T-helper 17 cell (primary cell): ENCODE measurements around the gene CFAP299. TPM values are rescaled to one million over a fixed set of nuclear protein-coding genes. Genes with fewer than 3 reads are reported as not detected.

Experiments used
- ATAC-seq: fragments of 150-1000 bp; cut with Tn5 transposase; 2 replicates; pipeline ENCODE4 v1.10.0; 2021; ENCODE audit warnings: mild to moderate bottlenecking, moderate library complexity
- DNase-seq, 3 donors: peaks; one replicate each; pipeline versions ENCODE4 v3.0.0 to v3.0.0-alpha.2; 2020 to 2021
- H3K9me3 ChIP-seq: one replicate; pipeline ENCODE4 v1.7.0; 2013; ENCODE audit warnings: low read length, mild to moderate bottlenecking; ENCODE audit not compliant: control insufficient read depth, poor library complexity, severe bottlenecking
- H3K27ac Mint-ChIP-seq: one replicate; pipeline ENCODE4 v1.8.0; 2022; ENCODE audit warnings: mild to moderate bottlenecking, moderate library complexity, mixed read lengths
- H3K27me3 Mint-ChIP-seq: one replicate; pipeline ENCODE4 v1.8.0; 2022; ENCODE audit warnings: mixed read lengths
- H3K36me3 Mint-ChIP-seq: one replicate; pipeline ENCODE4 v1.8.0; 2022; ENCODE audit warnings: low read depth, mixed read lengths
- H3K4me1 Mint-ChIP-seq: one replicate; pipeline ENCODE4 v1.8.0; 2022; ENCODE audit warnings: mild to moderate bottlenecking, mixed read lengths
- H3K4me3 Mint-ChIP-seq: one replicate; pipeline ENCODE4 v1.8.0; 2022; ENCODE audit warnings: mild to moderate bottlenecking, moderate library complexity, mixed read lengths
- total RNA-seq, 4 donors: library from RNA in 2 of 4; stranded (reverse) in 2 of 4; gene quantifications; one replicate each; pipeline ENCODE4 v1.2.3 and lab custom pipeline; 2022 to 2026

Gene CFAP299
- total RNA-seq, 2 donors from 2014 or later = not detected

DNA sequence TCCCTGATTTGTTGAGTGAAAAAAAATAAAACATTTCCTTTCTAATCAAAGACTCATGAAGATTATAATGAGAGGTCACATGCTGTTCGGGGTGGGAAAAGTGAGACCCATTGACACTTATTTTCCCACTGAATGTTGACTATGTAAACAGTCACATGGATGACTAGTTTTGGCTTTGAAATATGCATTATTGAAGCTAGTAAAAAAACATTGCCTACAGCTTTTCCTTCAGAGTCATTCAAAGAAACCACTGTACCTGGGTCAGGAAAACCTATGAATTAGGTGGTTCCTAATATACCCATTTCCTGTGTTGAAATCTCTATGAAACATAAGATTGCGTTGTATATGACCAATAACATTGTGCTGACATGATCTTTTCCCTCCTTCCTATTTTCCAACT lies 251.2 kb downstream of the CFAP299 start:
- H3K27me3 Mint-ChIP-seq = no peaks in the 10 kb centered on the region
- no peak overlapping the region for H3K27ac Mint-ChIP-seq
- H3K9me3 ChIP-seq = no peaks in the 10 kb centered on the region
- no peak overlapping the region for H3K4me3 Mint-ChIP-seq
- peaks cover 6% of the 10 kb centered on the region for H3K4me1 Mint-ChIP-seq
- ATAC-seq (no peak), DNase-seq (no peak)
- no peaks in the 10 kb centered on the region for H3K36me3 Mint-ChIP-seq

GRCh38 chr4:80587871-80588385 lies 252.4 kb downstream of the CFAP299 start:
- peaks cover 2% of the 10 kb centered on the region for H3K4me1 Mint-ChIP-seq
- ATAC-seq (no peak), DNase-seq (no peak)
- no peaks in the 10 kb centered on the region for H3K27me3 Mint-ChIP-seq
- no peak overlapping the region for H3K4me3 Mint-ChIP-seq
- no peaks in the 10 kb centered on the region for H3K9me3 ChIP-seq
- no peak overlapping the region for H3K27ac Mint-ChIP-seq
- no peaks in the 10 kb centered on the region for H3K36me3 Mint-ChIP-seq

DNA sequence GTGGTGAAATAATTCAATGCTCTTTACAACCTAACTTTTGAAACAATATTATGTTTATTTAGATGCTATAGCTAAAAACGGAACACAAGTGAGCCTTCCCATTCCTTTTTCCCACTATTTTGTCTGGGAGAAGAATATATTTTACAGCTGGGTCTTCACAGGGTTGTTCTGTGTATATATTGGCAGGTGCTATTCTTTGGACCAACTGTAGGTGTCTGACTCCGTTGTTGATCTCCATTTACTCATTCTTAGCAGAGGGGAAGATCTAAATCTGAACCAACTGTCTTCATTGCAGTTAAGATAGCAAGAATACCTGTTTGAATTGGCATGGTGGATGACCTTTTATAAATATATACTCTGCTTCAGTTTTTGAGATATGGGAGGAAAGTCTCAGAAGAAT lies 257.4 kb downstream of the CFAP299 start:
- H3K4me1 Mint-ChIP-seq = no peaks in the 10 kb centered on the region
- no peaks in the 10 kb centered on the region for H3K27me3 Mint-ChIP-seq
- H3K4me3 Mint-ChIP-seq = no peak overlapping the region
- H3K36me3 Mint-ChIP-seq = no peaks in the 10 kb centered on the region
- H3K27ac Mint-ChIP-seq = no peak overlapping the region
- no peaks in the 10 kb centered on the region for H3K9me3 ChIP-seq
- ATAC-seq (no peak), DNase-seq (no peak)

DNA sequence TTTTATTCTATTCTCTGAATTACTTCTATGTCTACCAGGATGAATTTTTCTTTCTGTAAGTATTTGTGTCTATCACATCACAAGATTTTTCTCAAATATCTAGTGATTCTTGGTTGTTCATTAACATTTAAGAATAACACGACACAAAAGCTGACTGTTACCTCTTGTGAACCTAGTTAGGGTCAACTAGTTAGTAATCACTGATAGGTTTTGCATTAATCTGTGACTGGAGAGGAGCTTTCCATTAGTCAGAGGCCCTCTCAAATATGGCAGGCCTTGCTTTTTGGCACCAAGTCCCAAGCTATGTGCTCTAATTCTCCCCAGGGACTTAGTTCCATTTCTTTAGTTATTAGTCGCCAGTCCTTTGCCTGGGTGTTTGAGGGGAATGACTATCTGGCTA lies 259.2 kb downstream of the CFAP299 start:
- H3K27ac Mint-ChIP-seq = no peak overlapping the region

GRCh38 chr4:80608281-80608980 lies 272.9 kb downstream of the CFAP299 start:
- no peak overlapping the region for H3K4me3 Mint-ChIP-seq
- ATAC-seq (no peak), DNase-seq (no peak)
- no peaks in the 10 kb centered on the region for H3K36me3 Mint-ChIP-seq
- no peak overlapping the region for H3K27ac Mint-ChIP-seq
- H3K4me1 Mint-ChIP-seq = peaks cover 4% of the 10 kb centered on the region
- H3K27me3 Mint-ChIP-seq = no peaks in the 10 kb centered on the region
- no peaks in the 10 kb centered on the region for H3K9me3 ChIP-seq

More for the DNA sequence above, 259.2 kb downstream of the CFAP299 start:
- H3K36me3 Mint-ChIP-seq = no peaks in the 10 kb centered on the region
- no peak overlapping the region for H3K4me3 Mint-ChIP-seq
- ATAC-seq (no peak), DNase-seq (no peak)
- H3K27me3 Mint-ChIP-seq = no peaks in the 10 kb centered on the region
- no peaks in the 10 kb centered on the region for H3K4me1 Mint-ChIP-seq
- peaks cover 2% of the 10 kb centered on the region for H3K9me3 ChIP-seq

- no peaks in the 10 kb centered on the region for H3K36me3 Mint-ChIP-seq
- no peaks in the 10 kb centered on the region for H3K27me3 Mint-ChIP-seq
- no peak overlapping the region for H3K4me3 Mint-ChIP-seq
- H3K27ac Mint-ChIP-seq = no peak overlapping the region
- H3K9me3 ChIP-seq = no peaks in the 10 kb centered on the region
- no peak for DNase-seq
- ATAC-seq = no peak
- peaks cover 4% of the 10 kb centered on the region for H3K4me1 Mint-ChIP-seq
Observed at GRCh38 chr4:80610199-80610598, 274.7 kb downstream of the CFAP299 start.

DNA sequence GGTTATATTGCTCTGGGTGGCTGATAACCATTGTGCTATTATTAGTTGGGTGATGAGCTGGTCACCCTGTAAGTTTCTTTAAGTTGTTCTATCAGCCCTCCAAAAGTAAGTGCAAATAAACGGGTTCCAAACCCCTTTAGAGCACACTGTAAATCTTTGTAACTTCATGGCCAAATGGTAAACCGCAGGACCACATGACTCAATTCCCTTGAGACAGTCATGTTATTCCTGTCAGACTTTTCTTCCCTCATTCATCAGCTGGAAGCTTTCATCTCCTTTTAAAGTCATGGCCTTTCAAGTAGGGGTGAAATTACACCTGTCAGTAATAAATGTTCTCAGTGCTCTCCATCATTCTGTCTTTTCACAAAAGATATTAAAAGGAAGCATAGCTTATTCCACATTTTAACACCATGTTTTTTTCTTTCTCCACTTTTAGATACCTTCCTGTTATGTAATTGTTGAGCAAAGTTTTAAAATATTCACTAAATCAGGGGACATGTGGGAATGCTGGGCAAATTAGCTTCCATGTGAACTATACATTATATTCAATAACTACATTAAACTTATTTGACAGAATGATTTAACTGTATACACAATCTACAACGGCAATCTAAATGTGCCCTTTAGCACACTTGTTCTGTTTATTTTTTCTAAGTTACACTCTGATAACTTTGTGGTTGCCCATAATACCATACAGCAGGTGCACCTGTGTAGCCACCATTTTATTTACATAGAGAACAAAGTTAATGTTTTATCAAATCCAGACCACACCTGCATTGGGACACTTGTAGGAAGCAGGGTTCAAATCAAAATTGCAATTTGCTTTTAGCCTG lies 275.5 kb downstream of the CFAP299 start:
- no peak overlapping the region for H3K4me3 Mint-ChIP-seq
- peaks cover 4% of the 10 kb centered on the region for H3K4me1 Mint-ChIP-seq
- no peaks in the 10 kb centered on the region for H3K9me3 ChIP-seq
- no peak overlapping the region for H3K27ac Mint-ChIP-seq
- no peaks in the 10 kb centered on the region for H3K27me3 Mint-ChIP-seq
- H3K36me3 Mint-ChIP-seq = no peaks in the 10 kb centered on the region
- DNase-seq (no peak), ATAC-seq (no peak)

DNA sequence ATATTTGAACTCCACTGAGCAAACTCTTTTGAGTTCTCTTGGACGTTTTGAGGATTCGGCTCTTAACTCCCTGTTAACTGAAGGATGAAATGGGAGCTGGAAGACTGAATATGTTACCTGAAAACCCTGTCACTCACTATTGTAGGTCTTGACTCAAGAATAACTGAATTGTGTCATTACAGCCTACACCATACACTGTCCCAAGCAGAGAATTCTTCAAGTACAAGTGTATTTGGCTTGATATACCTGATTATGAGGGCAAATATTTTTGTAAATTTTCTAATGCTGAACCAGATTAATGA lies 276.1 kb downstream of the CFAP299 start:
- Mint-ChIP-seq H3K4me3 (no peak overlapping the region), H3K36me3 (no peaks in the 10 kb centered on the region), H3K27me3 (no peaks in the 10 kb centered on the region), H3K27ac (no peak overlapping the region), H3K4me1 (peaks cover 4% of the 10 kb centered on the region)
- DNase-seq (no peak), ATAC-seq (no peak)
- no peaks in the 10 kb centered on the region for H3K9me3 ChIP-seq

- H3K4me3 Mint-ChIP-seq = no peak overlapping the region
- H3K9me3 ChIP-seq = no peaks in the 10 kb centered on the region
- H3K4me1 Mint-ChIP-seq = peaks cover 7% of the 10 kb centered on the region
- ATAC-seq = no peak
- H3K27me3 Mint-ChIP-seq = peaks cover 5% of the 10 kb centered on the region
- DNase-seq = no peak
- no peak overlapping the region for H3K27ac Mint-ChIP-seq
- peaks cover 3% of the 10 kb centered on the region for H3K36me3 Mint-ChIP-seq
Observed at GRCh38 chr4:80613470-80613869, 277.9 kb downstream of the CFAP299 start.

- Mint-ChIP-seq H3K36me3 (peaks cover 3% of the 10 kb centered on the region), H3K4me3 (no peak overlapping the region), H3K27ac (no peak overlapping the region), H3K4me1 (peaks cover 7% of the 10 kb centered on the region), H3K27me3 (peaks cover 5% of the 10 kb centered on the region)
- no peaks in the 10 kb centered on the region for H3K9me3 ChIP-seq
- DNase-seq (no peak), ATAC-seq (no peak)
Observed at GRCh38 chr4:80614319-80614718, 278.8 kb downstream of the CFAP299 start.

DNA sequence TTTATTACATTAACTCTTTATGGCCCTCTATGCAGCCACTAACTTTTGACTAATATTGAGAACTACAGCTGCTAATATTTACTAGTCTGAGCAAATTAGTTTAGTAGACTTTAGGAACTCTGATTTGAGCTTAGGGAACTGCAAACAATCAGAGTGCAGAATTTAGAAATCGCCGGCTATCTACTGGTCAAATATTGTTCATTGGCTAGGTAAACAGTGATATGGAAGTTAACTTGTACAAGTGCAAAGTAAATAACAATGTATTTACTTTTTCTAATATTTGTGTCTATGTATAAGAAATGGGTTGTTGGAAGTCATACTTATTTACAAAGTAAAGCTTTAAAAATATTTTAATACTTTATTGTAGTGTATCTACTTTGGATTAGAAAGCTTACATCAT lies 279.6 kb downstream of the CFAP299 start:
- H3K27me3 Mint-ChIP-seq = peaks cover 5% of the 10 kb centered on the region
- ATAC-seq = no peak
- H3K9me3 ChIP-seq = no peaks in the 10 kb centered on the region
- H3K27ac Mint-ChIP-seq = no peak overlapping the region
- H3K36me3 Mint-ChIP-seq = peaks cover 3% of the 10 kb centered on the region
- no peak overlapping the region for H3K4me3 Mint-ChIP-seq
- no peak for DNase-seq
- peaks cover 7% of the 10 kb centered on the region for H3K4me1 Mint-ChIP-seq

- peaks cover 5% of the 10 kb centered on the region for H3K27me3 Mint-ChIP-seq
- ATAC-seq (no peak), DNase-seq (no peak)
- no peak overlapping the region for H3K27ac Mint-ChIP-seq
- peaks cover 3% of the 10 kb centered on the region for H3K4me1 Mint-ChIP-seq
- H3K4me3 Mint-ChIP-seq = no peak overlapping the region
- H3K36me3 Mint-ChIP-seq = peaks cover 3% of the 10 kb centered on the region
- H3K9me3 ChIP-seq = peaks cover 4% of the 10 kb centered on the region
Observed at GRCh38 chr4:80619070-80619674, 283.6 kb downstream of the CFAP299 start.

- H3K9me3 ChIP-seq = no peaks in the 10 kb centered on the region
- DNase-seq = no peak
- Mint-ChIP-seq H3K36me3 (no peaks in the 10 kb centered on the region), H3K4me3 (no peak overlapping the region), H3K27ac (no peak overlapping the region), H3K4me1 (no peaks in the 10 kb centered on the region), H3K27me3 (no peaks in the 10 kb centered on the region)
- ATAC-seq = no peak
Observed at GRCh38 chr4:80631861-80632260, 296.3 kb downstream of the CFAP299 start.
